Activated naive CD4-positive, alpha-beta T cell treated with Interleukin-2 at 50 U/mL for 16 hours (primary cell): ENCODE measurements around the gene PRKN.
"Not testable (repeated sequence)": the region's sequence is repeated elsewhere in the genome, so short reads cannot be mapped to it uniquely, and the experiment has no call there.

ENCODE experiments used
- DNase-seq: peaks from one replicate; pipeline ENCODE4 v3.0.0-alpha.2; 2020

PRKN gene

DNA sequence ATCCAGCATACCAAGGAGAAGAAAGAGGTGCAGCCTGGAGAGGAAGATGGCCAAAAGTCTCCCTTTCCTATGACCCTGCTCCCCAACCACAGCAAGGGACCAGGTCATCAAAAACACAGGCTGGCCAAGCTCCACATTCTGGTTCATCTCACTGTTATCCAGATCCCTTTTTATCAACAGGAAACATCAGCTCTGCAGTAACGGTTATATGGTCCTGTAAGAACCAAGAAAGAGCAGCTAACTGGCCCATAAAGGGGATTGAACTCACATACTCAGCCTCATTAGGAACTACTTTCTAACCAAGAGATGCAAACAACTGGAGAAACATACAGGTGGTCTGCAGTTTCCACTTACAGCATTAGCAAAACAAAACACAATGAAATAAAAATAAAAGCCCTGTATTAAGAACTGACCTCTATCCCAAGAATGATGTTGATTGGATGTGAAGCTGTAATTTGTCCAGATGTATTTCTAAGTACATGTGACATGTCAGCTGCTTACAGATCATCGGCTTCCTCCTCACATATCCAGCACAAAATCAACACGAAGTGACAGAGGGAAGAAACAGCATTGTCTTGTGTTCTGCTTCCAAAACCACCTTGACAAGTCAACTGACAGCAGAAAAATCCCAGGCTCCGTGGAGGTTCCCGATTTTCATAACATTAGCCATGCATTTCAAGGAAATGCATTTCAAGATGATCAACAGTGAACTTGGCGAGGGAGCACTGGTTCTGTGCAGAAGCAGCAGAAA is 896.5 kb downstream of the PRKN start:
- DNase-seq: no peak

- DNase-seq: no peak
These were observed 898.3 kb downstream of the PRKN start for GRCh38 chr6:161829291-161829729.

- DNase-seq: no peak
These were observed 899.2 kb downstream of the PRKN start for GRCh38 chr6:161828355-161828754.

- no peak for DNase-seq
These were observed 901.1 kb downstream of the PRKN start for GRCh38 chr6:161826512-161826911.

DNA sequence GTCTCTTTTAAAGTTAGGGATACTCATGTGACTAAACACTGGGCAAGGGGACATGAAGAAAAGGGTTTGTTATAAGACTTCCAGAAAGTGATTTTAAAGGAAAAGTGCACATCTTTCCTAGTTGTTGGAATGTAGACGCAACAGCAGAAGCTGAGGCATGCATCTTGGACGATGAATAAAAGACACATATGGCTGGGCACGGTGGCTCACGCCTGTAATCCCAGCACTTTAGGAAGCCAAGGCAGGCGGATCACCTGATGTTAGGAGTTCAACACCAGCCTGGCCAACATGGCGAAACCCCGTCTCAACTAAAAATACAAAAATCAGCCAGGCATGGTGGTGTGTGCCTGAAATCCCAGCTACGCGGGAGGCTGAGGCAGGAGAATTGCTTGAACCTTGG is 905.4 kb downstream of the PRKN start:
- not testable (repeated sequence) for DNase-seq

- DNase-seq: no peak
These were observed 909.7 kb downstream of the PRKN start for GRCh38 chr6:161817881-161818280.

GRCh38 chr6:161815965-161816364 is 911.6 kb downstream of the PRKN start:
- DNase-seq: no peak

DNA sequence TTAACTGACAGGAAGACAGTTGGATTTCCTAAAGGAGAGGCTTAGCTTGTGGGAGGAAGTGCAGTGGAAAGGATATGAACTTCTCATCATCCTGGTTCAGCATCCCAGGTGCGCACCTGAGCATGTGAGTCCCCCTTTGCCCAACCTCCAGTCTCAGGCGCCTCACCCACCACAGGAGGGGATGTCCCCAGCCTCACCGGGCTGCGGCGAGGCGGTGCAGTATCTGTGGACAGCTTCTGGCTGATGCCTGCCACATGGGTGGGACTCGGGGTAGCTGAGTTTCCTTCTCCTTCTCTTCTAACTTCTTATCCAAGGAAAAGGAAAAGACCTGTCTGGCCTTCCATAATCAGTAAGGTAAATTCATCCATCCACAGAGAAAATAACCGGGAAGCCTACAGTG is 914.4 kb downstream of the PRKN start:
- DNase-seq: no peak

GRCh38 chr6:161809971-161810370 is 917.6 kb downstream of the PRKN start:
- DNase-seq: no peak

GRCh38 chr6:161804838-161805237 is 922.7 kb downstream of the PRKN start:
- DNase-seq: no peak

GRCh38 chr6:161803131-161803530 is 924.4 kb downstream of the PRKN start:
- no peak for DNase-seq

- DNase-seq: no peak
These were observed 925.3 kb downstream of the PRKN start for GRCh38 chr6:161802231-161802630.

GRCh38 chr6:161798844-161799394 is 928.6 kb downstream of the PRKN start:
- no peak for DNase-seq

- no peak for DNase-seq
These were observed 930.9 kb downstream of the PRKN start for GRCh38 chr6:161796681-161797080.

- DNase-seq: no peak
These were observed 934.6 kb downstream of the PRKN start for GRCh38 chr6:161792851-161793493.

DNA sequence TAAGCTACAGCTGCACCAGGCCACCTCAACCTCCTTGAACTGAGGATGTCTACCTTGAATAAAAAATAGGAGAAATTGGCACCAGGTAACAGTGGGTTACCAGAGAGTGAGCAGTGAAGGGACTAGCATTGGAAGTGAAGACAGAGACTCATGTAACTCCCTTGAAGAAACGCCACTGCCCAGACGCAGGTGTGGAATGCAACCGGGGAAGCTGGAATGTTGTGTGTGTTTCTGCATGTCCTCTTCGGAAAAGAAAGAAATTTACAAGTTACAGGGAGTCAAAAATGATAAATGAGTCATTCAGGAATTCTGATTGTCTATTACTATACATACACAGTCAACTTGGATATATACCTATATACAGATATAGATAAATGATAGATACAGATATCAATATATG is 939.0 kb downstream of the PRKN start:
- DNase-seq: no peak

- no peak for DNase-seq
These were observed 955.4 kb downstream of the PRKN start for GRCh38 chr6:161772176-161772575.

- no peak for DNase-seq
These were observed 965.6 kb downstream of the PRKN start for GRCh38 chr6:161761966-161762365.

DNA sequence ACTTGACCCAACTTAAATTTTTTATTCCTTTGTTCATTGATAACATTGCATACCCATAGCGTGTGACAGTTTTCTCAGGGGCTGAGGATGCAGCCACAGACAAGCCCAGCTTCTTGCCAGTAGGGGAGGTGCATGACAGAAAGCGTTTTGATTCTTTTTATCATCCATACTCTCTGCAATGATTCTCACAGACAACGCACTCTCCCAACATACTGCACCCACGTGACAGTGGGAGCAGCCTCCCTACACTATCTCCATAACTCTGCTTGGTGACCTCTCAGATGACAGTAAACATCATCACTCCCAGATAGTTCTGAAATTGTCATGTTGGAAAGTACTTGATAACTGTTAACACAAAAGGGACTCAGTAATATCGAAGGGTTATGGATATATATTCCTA is 972.5 kb downstream of the PRKN start:
- DNase-seq: no peak

- no peak for DNase-seq
These were observed 976.9 kb downstream of the PRKN start for GRCh38 chr6:161750686-161751085.

DNA sequence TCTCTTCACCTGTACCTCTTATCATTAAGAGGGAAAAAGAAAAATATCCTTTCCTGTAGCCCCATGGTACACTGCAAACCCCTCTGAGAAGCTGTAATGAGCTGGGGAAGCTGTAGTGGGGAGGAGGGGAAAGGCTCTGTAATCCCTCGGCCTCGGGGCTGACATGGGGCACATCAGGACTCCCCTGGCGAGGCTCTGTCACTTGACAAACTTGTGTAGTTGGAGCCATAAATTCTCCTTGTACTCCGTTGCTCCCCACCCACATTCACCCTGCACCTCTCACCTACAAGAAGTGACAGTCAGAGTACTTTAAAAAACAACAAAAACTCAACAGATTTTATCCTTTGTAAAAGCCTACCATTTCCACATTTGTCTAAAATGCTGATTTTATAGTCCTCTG is 978.0 kb downstream of the PRKN start:
- no peak for DNase-seq

DNA sequence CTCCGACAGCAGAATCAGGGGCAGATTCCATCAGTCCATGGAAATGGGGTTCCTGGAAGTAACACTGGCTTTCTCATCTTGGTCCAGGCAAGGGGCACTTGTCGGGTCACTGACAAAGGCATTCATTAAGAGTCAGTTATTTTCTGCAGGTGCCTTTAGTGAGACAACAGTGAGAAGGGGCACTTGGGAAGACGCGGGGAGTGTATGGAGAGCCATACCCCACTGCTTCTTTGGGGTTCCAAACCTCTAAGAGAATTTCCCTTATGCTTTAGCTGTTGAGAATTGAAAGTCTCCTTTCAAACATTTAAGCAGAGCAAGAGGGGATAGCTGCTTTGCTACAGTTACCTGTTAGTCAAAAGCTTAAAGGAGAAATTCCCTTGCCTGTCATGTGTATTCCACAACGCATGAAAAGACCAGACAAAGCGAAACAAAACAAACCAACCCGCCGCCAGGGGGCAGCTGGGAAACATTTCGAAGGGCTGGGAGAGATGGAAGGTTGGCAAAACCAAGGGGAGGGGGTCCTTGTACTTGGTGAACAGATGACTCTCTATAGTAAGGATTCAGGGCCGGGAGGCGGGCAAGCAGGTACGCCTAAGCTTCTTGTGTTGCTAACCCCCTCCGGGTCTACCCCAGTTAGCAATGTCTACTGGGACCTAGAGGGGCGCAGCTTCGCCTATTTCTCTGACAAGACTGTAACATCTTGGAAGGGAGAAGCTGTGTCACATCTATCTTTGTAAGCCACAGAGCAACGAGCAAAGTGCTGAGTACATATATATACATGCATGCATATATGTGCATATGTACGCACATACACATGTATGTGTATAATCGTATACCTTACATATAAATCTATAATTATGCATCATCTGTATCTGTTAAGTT is 978.8 kb downstream of the PRKN start:
- DNase-seq: no peak

DNA sequence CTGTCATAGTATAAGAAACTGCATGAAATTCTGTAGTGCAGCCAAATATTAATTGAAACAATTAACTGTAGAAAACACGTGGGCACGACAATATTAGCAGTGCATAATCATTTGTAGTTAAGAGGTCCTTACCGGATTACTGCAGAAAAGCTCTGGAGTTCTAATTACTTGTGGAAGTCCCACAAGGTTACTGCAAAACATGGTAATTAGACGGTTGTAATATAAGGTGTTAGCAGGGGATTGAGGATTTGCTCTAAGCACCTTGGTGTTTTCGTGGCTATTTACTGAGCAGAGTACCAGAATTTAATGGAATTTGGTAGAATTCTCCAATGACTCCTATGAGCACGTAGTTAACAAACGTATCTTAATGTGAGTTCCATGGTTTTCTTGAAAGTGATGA is 980.1 kb downstream of the PRKN start:
- no peak for DNase-seq
